Transverse colon (tissue), 4 donors: ENCODE measurements around the gene RETSAT. TPM values are rescaled to one million over a fixed set of nuclear protein-coding genes. Genes with fewer than 3 reads are reported as not detected.

Experiments
- DNase-seq: peaks from one replicate; pipeline ENCODE4 v3.0.0-alpha.2; 2019
- H3K27ac ChIP-seq, 4 donors: fragments of 200-600 bp; sonication (generic); 2 replicates each; pipeline ENCODE4 v1.5.1; 2016 to 2018; ENCODE audit warnings: inconsistent platforms in 4 of 4
- H3K27me3 ChIP-seq: fragments of 200-600 bp; sonication (generic); 2 replicates; pipeline ENCODE4 v1.5.1; 2017; ENCODE audit warnings: inconsistent platforms
- H3K36me3 ChIP-seq, 4 donors: fragments of 200-600 bp; sonication (generic); 2 replicates each; pipeline ENCODE4 v1.5.1; 2017 to 2019; ENCODE audit warnings: inconsistent platforms in 4 of 4
- H3K4me1 ChIP-seq, 4 donors: fragments of 200-600 bp; sonication (generic); 2 replicates each; pipeline ENCODE4 v1.5.1; 2017 to 2020; ENCODE audit warnings: inconsistent platforms in 4 of 4
- H3K4me3 ChIP-seq, 4 donors: fragments of 200-600 bp; sonication (generic); 1 replicate in 1 of 4; 2 replicates in 3 of 4; pipeline versions ENCODE4 v1.5.1 to v1.6.1; 2017 to 2019; ENCODE audit warnings: inconsistent platforms in 4 of 4
- H3K9me3 ChIP-seq, 2 donors: fragments of 200-600 bp; sonication (generic); 2 replicates each; pipeline ENCODE4 v1.5.1; 2017 to 2019; ENCODE audit warnings: inconsistent platforms in 2 of 2
- EP300 ChIP-seq: sonication (generic); formaldehyde crosslinking; IDR thresholded peaks from one replicate; pipeline ENCODE4 v1.6.1; 2017; ENCODE audit warnings: antibody characterized with exemption, low read depth
- POLR2A ChIP-seq: fragments of 450-650 bp; IDR thresholded peaks from one replicate; pipeline ENCODE4 v1.6.1; 2016; ENCODE audit warnings: antibody characterized with exemption, mild to moderate bottlenecking, moderate library complexity
- POLR2AphosphoS5 ChIP-seq, 3 donors: sonication (generic); formaldehyde crosslinking; IDR thresholded peaks; one replicate each; pipeline ENCODE4 v1.6.1; 2016; ENCODE audit warnings: antibody characterized with exemption in 3 of 3
- WGBS, 2 donors: methylation state at CpG; one replicate each; pipeline ENCODE4 v1.1.5; 2018; ENCODE audit warnings: low coverage in 1 of 2; 5-methylcytosine and 5-hydroxymethylcytosine counted together
- in situ Hi-C, 4 donors: fragments of 200-750 bp; cut with MboI; loops; one replicate each; pipeline versions ENCODE4 v1.15.0 to v1.15.1; 2017; ENCODE audit warnings: low sequenced_read_pairs in 3 of 4, low pct_ligation_motif_present in 1 of 4, low pct_unique_long_range_greater_than_20kb in 1 of 4
- intact Hi-C: fragments of 100-400 bp; cut with DNase I; formaldehyde crosslinking; loops from one replicate; pipeline ENCODE4 v1.15.1; 2023; ENCODE audit warnings: low total_unique reads
- total RNA-seq, 4 donors: library from RNA; depleted of rRNA; stranded (reverse); fragments of >200 nt; gene quantifications; one replicate each; pipeline ENCODE4 v1.1.0, GENCODE V29; 2016
- TF ChIP-seq, protein P1 (sequence below), 5 experiments: fragments of 200-600 bp in 3 of 5; fragments of 450-650 bp in 2 of 5; sonication (generic) in 3 of 5; IDR thresholded peaks; 1 replicate in 2 of 5; 2 replicates in 3 of 5; pipeline ENCODE4 v1.5.1; 2016 to 2017; ENCODE audit warnings: antibody characterized with exemption in 5 of 5, inconsistent platforms in 3 of 5, mild to moderate bottlenecking in 2 of 5, moderate library complexity in 1 of 5

Gene RETSAT
- total RNA-seq, 4 donors from 2014 or later, result 109 to 638 (median 330) TPM

DNA sequence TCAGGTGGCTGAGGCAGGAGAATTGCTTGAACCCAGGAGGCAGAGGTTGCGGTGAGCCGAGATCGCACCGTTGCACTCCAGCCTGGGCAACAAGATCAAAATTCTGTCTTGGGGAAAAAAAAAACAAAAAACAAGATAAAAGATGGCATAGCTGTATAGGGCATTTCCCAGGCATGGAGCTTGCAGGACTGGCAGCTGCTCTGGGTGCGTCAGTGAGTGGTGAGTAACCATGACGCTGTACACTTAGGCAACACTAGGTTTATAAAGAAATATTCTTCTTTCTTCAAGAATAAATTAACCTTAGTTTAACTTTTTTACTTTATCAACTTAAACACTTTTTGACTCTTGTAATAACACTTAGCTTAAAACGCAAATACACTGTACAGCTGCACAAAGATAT lies 41.9 kb downstream of the RETSAT start:
- WGBS, 2 donors, result 79 to 84% methylated on average over 3 to 7 of the region's 7 CpGs
- in situ Hi-C loops (no loop called here), intact Hi-C loops (no loop called here)
- TF ChIP-seq EP300, result no peak
- Histone ChIP-seq H3K36me3 (peaks cover 0 to 7% (median 3%) of the 10 kb centered on the region in 4 donors), H3K4me1 (peaks cover 13 to 29% (median 20%) of the 10 kb centered on the region in 4 donors), H3K9me3 (no peaks in the 10 kb centered on the region), H3K27me3 (no peaks in the 10 kb centered on the region), H3K4me3 (no peak overlapping the region), H3K27ac (no peak overlapping the region)
- no peak for DNase-seq

DNA sequence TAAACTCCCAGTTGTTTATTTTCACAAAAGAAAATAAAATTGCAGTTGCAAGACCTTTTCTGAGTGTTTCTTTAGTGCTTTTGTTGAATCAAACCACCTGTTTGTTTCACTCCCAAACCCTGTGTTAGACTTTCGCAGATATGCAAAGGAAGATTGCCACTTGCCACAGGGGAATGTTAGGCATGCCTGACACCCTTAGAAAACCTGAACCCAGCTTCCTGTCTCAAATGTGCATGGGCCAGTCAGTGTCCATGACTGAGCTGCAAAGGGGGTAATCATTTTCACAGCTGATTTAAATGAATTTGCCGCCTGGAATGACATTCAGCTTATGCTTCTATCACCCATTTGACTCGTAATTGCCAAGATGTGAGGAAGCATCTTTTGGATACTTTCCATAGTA lies 44.0 kb downstream of the RETSAT start:
- H3K27ac ChIP-seq, result peak overlapping the region; percentile 21 to 74 (median 34)

DNA sequence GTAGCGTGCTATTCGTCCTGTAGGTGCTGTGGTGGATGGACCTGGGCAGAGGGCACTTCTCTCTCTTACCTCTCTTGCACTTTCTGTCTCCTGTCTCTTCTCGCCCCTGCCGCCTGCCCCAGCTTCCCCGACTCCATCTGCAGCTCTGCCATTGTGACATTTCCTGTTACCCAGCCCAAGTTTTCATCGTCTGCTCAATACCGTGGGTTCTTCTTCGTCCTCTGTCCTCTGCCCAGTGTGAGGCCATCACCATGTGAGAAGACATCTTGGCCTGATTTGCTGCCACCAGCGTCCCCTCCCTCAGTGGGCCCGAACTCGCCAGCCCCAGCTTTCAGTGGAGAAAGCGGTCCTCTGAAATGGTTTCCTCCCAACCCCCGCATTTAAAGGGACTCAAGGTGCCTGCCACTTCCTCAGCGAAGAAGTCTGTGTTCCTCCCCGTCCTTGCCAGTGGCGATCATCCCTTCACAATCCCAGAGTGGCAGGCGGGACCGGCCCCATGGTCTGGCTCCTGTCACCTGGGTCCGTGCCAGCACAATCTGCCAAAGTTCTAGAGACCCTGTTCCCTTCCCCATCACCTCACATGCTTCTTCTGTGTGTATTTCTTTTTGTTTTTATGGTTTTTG lies 44.5 kb downstream of the RETSAT start:
- no peak for TF ChIP-seq POLR2AphosphoS5 (IDR thresholded peaks at IDR 0.05)
- TF ChIP-seq EP300, result no peak
- no peak for TF ChIP-seq POLR2A
- TF ChIP-seq, protein P1, sequence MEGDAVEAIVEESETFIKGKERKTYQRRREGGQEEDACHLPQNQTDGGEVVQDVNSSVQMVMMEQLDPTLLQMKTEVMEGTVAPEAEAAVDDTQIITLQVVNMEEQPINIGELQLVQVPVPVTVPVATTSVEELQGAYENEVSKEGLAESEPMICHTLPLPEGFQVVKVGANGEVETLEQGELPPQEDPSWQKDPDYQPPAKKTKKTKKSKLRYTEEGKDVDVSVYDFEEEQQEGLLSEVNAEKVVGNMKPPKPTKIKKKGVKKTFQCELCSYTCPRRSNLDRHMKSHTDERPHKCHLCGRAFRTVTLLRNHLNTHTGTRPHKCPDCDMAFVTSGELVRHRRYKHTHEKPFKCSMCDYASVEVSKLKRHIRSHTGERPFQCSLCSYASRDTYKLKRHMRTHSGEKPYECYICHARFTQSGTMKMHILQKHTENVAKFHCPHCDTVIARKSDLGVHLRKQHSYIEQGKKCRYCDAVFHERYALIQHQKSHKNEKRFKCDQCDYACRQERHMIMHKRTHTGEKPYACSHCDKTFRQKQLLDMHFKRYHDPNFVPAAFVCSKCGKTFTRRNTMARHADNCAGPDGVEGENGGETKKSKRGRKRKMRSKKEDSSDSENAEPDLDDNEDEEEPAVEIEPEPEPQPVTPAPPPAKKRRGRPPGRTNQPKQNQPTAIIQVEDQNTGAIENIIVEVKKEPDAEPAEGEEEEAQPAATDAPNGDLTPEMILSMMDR (IDR thresholded peaks at IDR 0.05), result no peak
- H3K4me3 ChIP-seq, result no peak overlapping the region
- WGBS, 2 donors, result 61 to 68% methylated on average over 11 to 19 of the region's 19 CpGs
- peak overlapping the region; percentile 21 to 74 (median 34) for H3K27ac ChIP-seq
- no peaks in the 10 kb centered on the region for H3K36me3 ChIP-seq
- H3K9me3 ChIP-seq, result no peaks in the 10 kb centered on the region
- H3K4me1 ChIP-seq, result peaks cover 13 to 38% (median 26%) of the 10 kb centered on the region in 4 donors
- H3K27me3 ChIP-seq, result no peaks in the 10 kb centered on the region
- DNase-seq, result no peak
- in situ Hi-C loops (no loop called here), intact Hi-C loops (no loop called here)

More for the DNA sequence above, 44.0 kb downstream of the RETSAT start:
- intact Hi-C loops (no loop called here), in situ Hi-C loops (no loop called here)
- TF ChIP-seq POLR2AphosphoS5 (IDR thresholded peaks at IDR 0.05) (no peak), POLR2A (no peak), EP300 (no peak)
- TF ChIP-seq, protein P1 (IDR thresholded peaks at IDR 0.05), result no peak
- WGBS, 2 donors, result 83 to 92% methylated on average over 3 of the region's 3 CpGs
- H3K36me3 ChIP-seq, result no peaks in the 10 kb centered on the region
- peaks cover 13 to 38% (median 26%) of the 10 kb centered on the region in 4 donors for H3K4me1 ChIP-seq
- no peaks in the 10 kb centered on the region for H3K27me3 ChIP-seq
- DNase-seq, result no peak
- no peak overlapping the region for H3K4me3 ChIP-seq
- H3K9me3 ChIP-seq, result no peaks in the 10 kb centered on the region

DNA sequence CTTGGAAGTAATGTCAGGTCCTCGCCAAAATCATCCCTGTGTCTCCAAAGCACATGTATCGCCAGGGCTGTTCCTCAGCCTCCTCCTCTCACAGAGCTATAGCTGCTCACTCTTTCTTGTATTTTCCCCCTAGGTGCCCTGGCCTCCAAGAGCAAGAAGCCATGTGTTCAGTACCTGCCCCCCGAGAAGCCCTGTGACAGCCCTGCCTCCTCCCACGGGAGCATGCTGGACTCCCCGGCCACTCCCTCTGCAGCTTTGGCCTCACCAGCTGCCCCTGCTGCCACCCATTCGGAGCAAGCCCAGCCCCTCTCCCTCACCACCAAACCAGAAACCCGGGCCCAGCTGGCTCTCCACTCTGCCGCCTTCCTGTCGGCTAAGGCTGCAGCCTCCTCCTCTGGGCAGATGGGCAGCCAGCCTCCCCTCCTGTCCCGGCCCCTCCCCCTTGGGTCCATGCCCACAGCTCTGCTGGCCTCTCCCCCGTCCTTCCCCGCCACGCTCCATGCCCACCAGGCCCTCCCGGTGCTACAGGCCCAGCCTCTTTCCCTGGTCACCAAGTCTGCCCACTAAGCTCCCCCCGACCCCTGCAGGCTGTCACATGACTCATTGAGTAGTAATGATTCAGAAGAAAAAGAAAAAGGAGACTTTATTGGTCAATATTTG lies 45.3 kb downstream of the RETSAT start:
- peak; percentile 73 for DNase-seq
- 23% methylated on average over 14 of the region's 15 CpGs; no CpG with 5 or more reads in 1 of the 2 donors for WGBS, 2 donors
- H3K36me3 ChIP-seq, result no peaks in the 10 kb centered on the region
- no peaks in the 10 kb centered on the region for H3K27me3 ChIP-seq
- H3K4me3 ChIP-seq, result no peak overlapping the region
- H3K4me1 ChIP-seq, result peaks cover 13 to 38% (median 26%) of the 10 kb centered on the region in 4 donors
- intact Hi-C loops (no loop called here), in situ Hi-C loops (no loop called here)
- no peaks in the 10 kb centered on the region for H3K9me3 ChIP-seq
- TF ChIP-seq POLR2A (no peak), POLR2AphosphoS5 (IDR thresholded peaks at IDR 0.05) (peak in 1 of 3 donors; percentile 20)
- TF ChIP-seq, protein P1 (IDR thresholded peaks at IDR 0.05), result no peak
- peak overlapping the region; percentile 21 to 74 (median 34) for H3K27ac ChIP-seq
